ENCODE data around the gene AKNA. TPM values are rescaled to one million over a fixed set of nuclear protein-coding genes. Genes with fewer than 3 reads are reported as not detected.
"Not testable (repeated sequence)": the region's sequence is repeated elsewhere in the genome, so short reads cannot be mapped to it uniquely, and the experiment has no call there.

Gene AKNA
- polyA plus RNA-seq, 3 donors: 3.3 to 147 (median 7.3) TPM

DNA sequence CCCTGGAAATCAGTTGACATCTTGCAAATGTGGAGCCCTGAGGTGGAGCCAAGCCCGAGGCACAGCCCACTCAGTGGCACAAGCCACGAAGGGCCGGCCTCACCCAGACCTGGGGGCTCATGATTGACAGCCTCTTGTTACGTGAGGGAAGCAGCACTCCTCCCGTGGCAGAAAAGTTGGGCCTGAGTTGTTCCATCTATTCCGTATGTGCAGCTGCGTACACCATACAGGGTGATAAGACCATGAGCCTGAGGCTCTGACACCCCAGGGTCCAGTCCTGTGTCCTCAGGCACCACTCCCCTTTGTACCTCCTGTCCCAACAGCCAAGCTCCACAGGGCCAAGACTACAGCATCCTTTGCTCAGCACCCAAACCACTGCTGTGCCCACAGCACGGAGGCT, 60.0 kb downstream of the AKNA start:
- Mint-ChIP-seq H3K27me3 (ENCODE audit: low read depth in 3 of 3) (peaks cover 0 to 6% (median 1%) of the 10 kb centered on the region in 3 donors), H3K9me3 (no peaks in the 10 kb centered on the region), H3K4me1 (peaks cover 3% of the 10 kb centered on the region), H3K27ac (no peak overlapping the region), H3K36me3 (no peaks in the 10 kb centered on the region), H3K4me3 (no peak overlapping the region)
- H3K79me2 ChIP-seq (ENCODE audit: insufficient read depth, low read length): no peaks in the 10 kb centered on the region
- intact Hi-C loops (cut with micrococcal nuclease): no loop called here
- TF ChIP-seq, protein P1, sequence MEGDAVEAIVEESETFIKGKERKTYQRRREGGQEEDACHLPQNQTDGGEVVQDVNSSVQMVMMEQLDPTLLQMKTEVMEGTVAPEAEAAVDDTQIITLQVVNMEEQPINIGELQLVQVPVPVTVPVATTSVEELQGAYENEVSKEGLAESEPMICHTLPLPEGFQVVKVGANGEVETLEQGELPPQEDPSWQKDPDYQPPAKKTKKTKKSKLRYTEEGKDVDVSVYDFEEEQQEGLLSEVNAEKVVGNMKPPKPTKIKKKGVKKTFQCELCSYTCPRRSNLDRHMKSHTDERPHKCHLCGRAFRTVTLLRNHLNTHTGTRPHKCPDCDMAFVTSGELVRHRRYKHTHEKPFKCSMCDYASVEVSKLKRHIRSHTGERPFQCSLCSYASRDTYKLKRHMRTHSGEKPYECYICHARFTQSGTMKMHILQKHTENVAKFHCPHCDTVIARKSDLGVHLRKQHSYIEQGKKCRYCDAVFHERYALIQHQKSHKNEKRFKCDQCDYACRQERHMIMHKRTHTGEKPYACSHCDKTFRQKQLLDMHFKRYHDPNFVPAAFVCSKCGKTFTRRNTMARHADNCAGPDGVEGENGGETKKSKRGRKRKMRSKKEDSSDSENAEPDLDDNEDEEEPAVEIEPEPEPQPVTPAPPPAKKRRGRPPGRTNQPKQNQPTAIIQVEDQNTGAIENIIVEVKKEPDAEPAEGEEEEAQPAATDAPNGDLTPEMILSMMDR (IDR thresholded peaks at IDR 0.05): no peak
- H2AFZ ChIP-seq (ENCODE audit: insufficient read depth, low read depth, low read length, poor library complexity, severe bottlenecking): no peak overlapping the region
- H4K20me1 ChIP-seq (ENCODE audit: insufficient read depth, low read length): peaks cover 6% of the 10 kb centered on the region
- H3K36me3 ChIP-seq (replicated peaks in 1 of 2; ENCODE audit: control insufficient read depth in 1 of 2, insufficient read depth in 2 of 2, low read length in 2 of 2): peaks cover 0 to 6% of the 10 kb centered on the region in 2 donors
- H3K4me3 ChIP-seq (replicated peaks in 1 of 3; ENCODE audit: low read depth in 2 of 3, low read length in 3 of 3): no peak overlapping the region
- H3K27me3 ChIP-seq (ENCODE audit: control insufficient read depth in 2 of 2, insufficient read depth in 2 of 2, low read length in 2 of 2): no peaks in the 10 kb centered on the region
- 98% methylated on average over 7 of the region's 8 CpGs for WGBS (ENCODE audit: insufficient coverage)
- no peak overlapping the region for H3K27ac ChIP-seq (ENCODE audit: low read depth in 1 of 2, low read length in 2 of 2)
- no peak for DNase-seq
- no peak overlapping the region for H3K4me2 ChIP-seq (replicated peaks; ENCODE audit: extremely low read depth, low read length, poor library complexity, severe bottlenecking)
- H3K9me3 ChIP-seq (replicated peaks in 1 of 2; ENCODE audit: control insufficient read depth in 1 of 2, insufficient read depth in 1 of 2, low read length in 2 of 2): peaks cover 0 to 5% of the 10 kb centered on the region in 2 donors
- no peak overlapping the region for H3K9ac ChIP-seq (ENCODE audit: insufficient read depth, low read length, poor library complexity, severe bottlenecking)
- H3K4me1 ChIP-seq (ENCODE audit: control insufficient read depth in 1 of 2, insufficient read depth in 2 of 2, low read length in 2 of 2): no peaks in the 10 kb centered on the region

DNA sequence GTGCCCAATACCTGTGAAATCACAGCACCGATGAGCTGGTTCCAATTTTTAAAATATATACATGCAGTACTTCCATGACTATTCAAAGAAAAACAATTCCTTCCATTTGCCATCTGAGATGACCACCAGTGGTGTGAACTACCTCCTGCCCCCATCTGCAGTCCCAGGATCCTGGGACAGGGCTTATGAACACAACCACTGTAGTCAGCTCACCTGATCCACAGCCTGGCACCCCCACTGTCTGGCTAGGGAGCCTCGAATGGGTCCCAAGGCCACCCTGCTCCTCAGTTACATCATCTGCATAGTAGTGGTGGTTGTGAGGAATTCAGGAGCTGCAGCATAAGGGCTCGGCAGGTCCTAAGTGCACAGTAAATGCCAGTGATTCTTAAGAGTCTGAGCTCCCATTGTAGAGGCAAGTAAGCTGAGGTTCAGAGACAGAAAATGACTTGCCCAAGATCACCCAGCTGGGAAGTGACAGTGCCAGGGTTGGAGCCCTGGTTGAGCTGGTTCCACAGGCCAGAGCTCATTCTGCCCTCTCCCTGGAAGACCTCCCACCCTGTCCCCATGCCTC, 62.0 kb downstream of the AKNA start:
- H3K4me1 Mint-ChIP-seq; H3K4me1 ChIP-seq (ENCODE audit: control insufficient read depth in 1 of 2, insufficient read depth in 2 of 2, low read length in 2 of 2); H2AFZ ChIP-seq (ENCODE audit: insufficient read depth, low read depth, low read length, poor library complexity, severe bottlenecking); H3K27ac Mint-ChIP-seq; H3K27ac ChIP-seq (ENCODE audit: low read depth in 1 of 2, low read length in 2 of 2); DNase-seq; H3K4me3 ChIP-seq (replicated peaks in 1 of 3; ENCODE audit: low read depth in 2 of 3, low read length in 3 of 3); H4K20me1 ChIP-seq (ENCODE audit: insufficient read depth, low read length); H3K4me2 ChIP-seq (replicated peaks; ENCODE audit: extremely low read depth, low read length, poor library complexity, severe bottlenecking); H3K27me3 ChIP-seq (ENCODE audit: control insufficient read depth in 2 of 2, insufficient read depth in 2 of 2, low read length in 2 of 2); H3K4me3 Mint-ChIP-seq; H3K36me3 Mint-ChIP-seq; H3K9ac ChIP-seq (ENCODE audit: insufficient read depth, low read length, poor library complexity, severe bottlenecking); intact Hi-C loops (cut with micrococcal nuclease); H3K27me3 Mint-ChIP-seq (ENCODE audit: low read depth in 3 of 3); H3K9me3 ChIP-seq (replicated peaks in 1 of 2; ENCODE audit: control insufficient read depth in 1 of 2, insufficient read depth in 1 of 2, low read length in 2 of 2); H3K9me3 Mint-ChIP-seq; H3K36me3 ChIP-seq (replicated peaks in 1 of 2; ENCODE audit: control insufficient read depth in 1 of 2, insufficient read depth in 2 of 2, low read length in 2 of 2); H3K79me2 ChIP-seq (ENCODE audit: insufficient read depth, low read length): not testable (repeated sequence)
- WGBS (ENCODE audit: insufficient coverage): no CpG with 5 or more reads among the region's 3 CpGs

DNA sequence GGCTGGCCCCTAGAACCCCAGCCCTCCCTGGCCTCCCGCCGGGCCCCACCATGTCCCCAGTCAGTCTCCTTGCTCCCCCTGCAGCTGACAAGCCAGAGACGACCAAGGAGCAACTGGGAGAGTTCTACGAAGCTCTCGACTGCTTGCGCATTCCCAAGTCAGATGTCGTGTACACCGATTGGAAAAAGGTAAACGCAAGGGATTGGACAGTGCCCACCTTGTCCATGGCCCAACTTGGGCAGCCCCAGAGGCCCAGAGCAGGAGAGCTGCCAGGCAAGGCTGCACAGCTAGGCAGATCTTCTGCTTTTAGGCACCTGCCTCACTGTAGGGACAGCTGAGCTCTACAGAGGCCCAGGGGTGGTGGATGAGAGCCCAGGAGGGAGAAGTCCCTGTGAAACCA, 62.8 kb downstream of the AKNA start:
- H3K4me2 ChIP-seq (replicated peaks; ENCODE audit: extremely low read depth, low read length, poor library complexity, severe bottlenecking); DNase-seq; H3K79me2 ChIP-seq (ENCODE audit: insufficient read depth, low read length); H3K36me3 Mint-ChIP-seq; H3K9ac ChIP-seq (ENCODE audit: insufficient read depth, low read length, poor library complexity, severe bottlenecking); H3K4me1 ChIP-seq (ENCODE audit: control insufficient read depth in 1 of 2, insufficient read depth in 2 of 2, low read length in 2 of 2); H3K27me3 ChIP-seq (ENCODE audit: control insufficient read depth in 2 of 2, insufficient read depth in 2 of 2, low read length in 2 of 2); intact Hi-C loops (cut with micrococcal nuclease); H3K4me3 Mint-ChIP-seq; H3K9me3 ChIP-seq (replicated peaks in 1 of 2; ENCODE audit: control insufficient read depth in 1 of 2, insufficient read depth in 1 of 2, low read length in 2 of 2); H3K27ac ChIP-seq (ENCODE audit: low read depth in 1 of 2, low read length in 2 of 2); H3K4me1 Mint-ChIP-seq; H3K27me3 Mint-ChIP-seq (ENCODE audit: low read depth in 3 of 3); H3K4me3 ChIP-seq (replicated peaks in 1 of 3; ENCODE audit: low read depth in 2 of 3, low read length in 3 of 3); H3K9me3 Mint-ChIP-seq; H3K27ac Mint-ChIP-seq; H2AFZ ChIP-seq (ENCODE audit: insufficient read depth, low read depth, low read length, poor library complexity, severe bottlenecking); H4K20me1 ChIP-seq (ENCODE audit: insufficient read depth, low read length); H3K36me3 ChIP-seq (replicated peaks in 1 of 2; ENCODE audit: control insufficient read depth in 1 of 2, insufficient read depth in 2 of 2, low read length in 2 of 2): not testable (repeated sequence)
- WGBS (ENCODE audit: insufficient coverage): 100% methylated on average over 6 of the region's 9 CpGs
